Gastrocnemius medialis (tissue), 4 donors: ENCODE data around the gene ALCAM.

ENCODE experiments used
- POLR2A ChIP-seq, 2 donors: fragments of 450-650 bp; IDR thresholded peaks; one replicate each; pipeline ENCODE4 v1.6.1; 2017; ENCODE audit warnings: antibody characterized with exemption in 2 of 2, mild to moderate bottlenecking in 2 of 2, moderate library complexity in 2 of 2
- TF ChIP-seq, protein P1 (sequence below), 5 experiments: fragments of 450-650 bp in 3 of 5; fragments of 200-600 bp in 2 of 5; sonication (generic) in 2 of 5; IDR thresholded peaks in 4 of 5; conservative IDR thresholded peaks in 1 of 5; 1 replicate in 4 of 5; 2 replicates in 1 of 5; pipeline ENCODE4 v1.5.1; 2016 to 2019; ENCODE audit warnings: antibody characterized with exemption in 5 of 5, mild to moderate bottlenecking in 3 of 5, moderate library complexity in 3 of 5

GRCh38 chr3:105409364-105409763 is 42.7 kb downstream of the ALCAM start:
- TF ChIP-seq, protein P1, sequence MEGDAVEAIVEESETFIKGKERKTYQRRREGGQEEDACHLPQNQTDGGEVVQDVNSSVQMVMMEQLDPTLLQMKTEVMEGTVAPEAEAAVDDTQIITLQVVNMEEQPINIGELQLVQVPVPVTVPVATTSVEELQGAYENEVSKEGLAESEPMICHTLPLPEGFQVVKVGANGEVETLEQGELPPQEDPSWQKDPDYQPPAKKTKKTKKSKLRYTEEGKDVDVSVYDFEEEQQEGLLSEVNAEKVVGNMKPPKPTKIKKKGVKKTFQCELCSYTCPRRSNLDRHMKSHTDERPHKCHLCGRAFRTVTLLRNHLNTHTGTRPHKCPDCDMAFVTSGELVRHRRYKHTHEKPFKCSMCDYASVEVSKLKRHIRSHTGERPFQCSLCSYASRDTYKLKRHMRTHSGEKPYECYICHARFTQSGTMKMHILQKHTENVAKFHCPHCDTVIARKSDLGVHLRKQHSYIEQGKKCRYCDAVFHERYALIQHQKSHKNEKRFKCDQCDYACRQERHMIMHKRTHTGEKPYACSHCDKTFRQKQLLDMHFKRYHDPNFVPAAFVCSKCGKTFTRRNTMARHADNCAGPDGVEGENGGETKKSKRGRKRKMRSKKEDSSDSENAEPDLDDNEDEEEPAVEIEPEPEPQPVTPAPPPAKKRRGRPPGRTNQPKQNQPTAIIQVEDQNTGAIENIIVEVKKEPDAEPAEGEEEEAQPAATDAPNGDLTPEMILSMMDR (IDR thresholded peaks at IDR 0.05 in 4 of 5, conservative IDR thresholded peaks at IDR 0.05 in 1 of 5) = no peak
- TF ChIP-seq POLR2A (IDR thresholded peaks at IDR 0.05) = no peak
